HepG2 (cell line): ENCODE results near the gene PLCB1. TPM values are rescaled to one million over a fixed set of nuclear protein-coding genes. Genes with fewer than 3 reads are reported as not detected.

Experiments
- ARNTL ChIP-seq: sonication (generic); formaldehyde crosslinking; IDR thresholded peaks from 2 replicates; pipeline ENCODE4 v1.4.0; 2020; ENCODE audit warnings: mild to moderate bottlenecking, missing genetic modification reagents
- CAMTA2 ChIP-seq: sonication (generic); formaldehyde crosslinking; IDR thresholded peaks from 2 replicates; pipeline ENCODE4 v1.4.0; 2020; ENCODE audit warnings: mild to moderate bottlenecking, missing genetic modification reagents, borderline replicate concordance
- DNMT1 ChIP-seq: sonication (generic); formaldehyde crosslinking; IDR thresholded peaks from 2 replicates; pipeline ENCODE4 v1.5.1; 2020; ENCODE audit warnings: mild to moderate bottlenecking, missing genetic modification reagents
- FOXA1 ChIP-seq, 2 experiments: fragments of 450-650 bp in 1 of 2; sonication (generic) in 1 of 2; formaldehyde crosslinking in 1 of 2; IDR thresholded peaks; 2 replicates each; pipeline versions ENCODE4 v1.4.0 to v1.6.1; 2016 to 2020; ENCODE audit warnings: missing genetic modification reagents in 1 of 2
- GABPA ChIP-seq, 2 experiments: IDR thresholded peaks; 2 replicates each; pipeline ENCODE4 v1.6.1; 2011 to 2016; ENCODE audit warnings: low read depth in 2 of 2, low read length in 1 of 2, missing biosample characterization in 1 of 2, missing genetic modification characterization in 1 of 2
- GZF1 ChIP-seq: sonication (generic); formaldehyde crosslinking; IDR thresholded peaks from 2 replicates; pipeline ENCODE4 v1.5.1; 2020; ENCODE audit warnings: mild to moderate bottlenecking, missing genetic modification reagents
- HNF4G ChIP-seq, 2 experiments: sonication (generic) in 1 of 2; formaldehyde crosslinking in 1 of 2; IDR thresholded peaks; 2 replicates each; pipeline versions ENCODE4 v1.4.0 to v1.6.1; 2011 to 2020; ENCODE audit warnings: borderline replicate concordance in 2 of 2, low read depth in 2 of 2, mild to moderate bottlenecking in 2 of 2, low read length in 1 of 2, missing genetic modification reagents in 1 of 2, moderate library complexity in 1 of 2
- HNRNPH1 ChIP-seq: fragments of 200-400 bp; formaldehyde crosslinking; optimal IDR thresholded peaks from 2 replicates; pipeline ENCODE3; 2017; ENCODE audit warnings: mild to moderate bottlenecking, low read depth, low read length
- KAT8 ChIP-seq: IDR thresholded peaks from 2 replicates; pipeline ENCODE4 v1.6.1; 2016; ENCODE audit warnings: missing genetic modification reagents, missing compliant biosample characterization
- KDM2A ChIP-seq: sonication (generic); formaldehyde crosslinking; IDR thresholded peaks from 2 replicates; pipeline ENCODE4 v1.4.0; 2020; ENCODE audit warnings: low read depth, missing genetic modification reagents, borderline replicate concordance
- NFE2L2 ChIP-seq: fragments of 150-350 bp; IDR thresholded peaks from 2 replicates; pipeline ENCODE4 v1.6.1; 2014; ENCODE audit warnings: low read length
- NFKBIZ ChIP-seq: IDR thresholded peaks from 2 replicates; pipeline ENCODE4 v1.6.1; 2018; ENCODE audit warnings: missing genetic modification reagents, missing compliant biosample characterization
- ZFX ChIP-seq: sonication (generic); formaldehyde crosslinking; IDR thresholded peaks from 2 replicates; pipeline ENCODE4 v1.4.0; 2020; ENCODE audit warnings: mild to moderate bottlenecking, low read depth, missing genetic modification reagents, moderate library complexity
- ZNF550 ChIP-seq: sonication (generic); formaldehyde crosslinking; IDR thresholded peaks from 2 replicates; pipeline ENCODE4 v1.4.0; 2020; ENCODE audit warnings: mild to moderate bottlenecking, missing genetic modification reagents, borderline replicate concordance
- ZNF678 ChIP-seq: sonication (generic); formaldehyde crosslinking; IDR thresholded peaks from 2 replicates; pipeline ENCODE4 v1.4.0; 2020; ENCODE audit warnings: mild to moderate bottlenecking, missing genetic modification reagents
- ZNF747 ChIP-seq: sonication (generic); formaldehyde crosslinking; IDR thresholded peaks from 2 replicates; pipeline ENCODE4 v1.8.1; 2023; ENCODE audit warnings: missing genetic modification reagents, mild to moderate bottlenecking, borderline replicate concordance
- ZSCAN9 ChIP-seq: IDR thresholded peaks from 2 replicates; pipeline ENCODE4 v1.6.1; 2016; ENCODE audit warnings: borderline replicate concordance
- polyA plus RNA-seq, 8 experiments: library from polyadenylated mRNA; depleted of rRNA in 3 of 8; stranded (reverse) in 7 of 8; unstranded in 1 of 8; fragments of >200 nt; fragmentation: Illumina TruSeq in 4 of 8; extraction: Trizol in 4 of 8; gene quantifications; 2 replicates each; pipeline versions ENCODE4 v1.2.1 to v1.2.3, GENCODE V29; 2011 to 2016; ENCODE audit warnings: low read depth in 4 of 8, missing spikeins in 1 of 8, mixed read lengths in 1 of 8; ENCODE audit not compliant: insufficient read depth in 1 of 8
- total RNA-seq, 5 experiments: library from RNA; depleted of rRNA; stranded (reverse); fragments of >200 nt; fragmentation: Illumina TruSeq; extraction: Trizol; gene quantifications; 2 replicates each; pipeline ENCODE4 v1.2.3, GENCODE V29; 2016; ENCODE audit warnings: low read depth in 1 of 5
- TF ChIP-seq, protein P1 (sequence below): sonication (generic); formaldehyde crosslinking; IDR thresholded peaks from 2 replicates; pipeline ENCODE4 v1.4.0; 2020; ENCODE audit warnings: missing genetic modification reagents; ENCODE audit errors: not compliant biosample characterization
- TF ChIP-seq, protein P2 (sequence below): sonication (generic); formaldehyde crosslinking; IDR thresholded peaks from 2 replicates; pipeline ENCODE4 v1.4.0; 2020; ENCODE audit warnings: missing genetic modification reagents
- TF ChIP-seq, protein P3 (sequence below): sonication (generic); formaldehyde crosslinking; IDR thresholded peaks from 2 replicates; pipeline ENCODE4 v1.4.0; 2020; ENCODE audit warnings: missing genetic modification reagents
- TF ChIP-seq, protein P4 (sequence below): sonication (generic); formaldehyde crosslinking; IDR thresholded peaks from 2 replicates; pipeline ENCODE4 v1.5.0; 2020; ENCODE audit warnings: mild to moderate bottlenecking, missing genetic modification reagents, moderate library complexity

PLCB1 gene
- total and polyA plus RNA-seq, 2 of the 13 experiments (the other 11 are each of a cell fraction or from before 2014, with no cell fraction given), result 42.4 to 55.9 TPM

DNA sequence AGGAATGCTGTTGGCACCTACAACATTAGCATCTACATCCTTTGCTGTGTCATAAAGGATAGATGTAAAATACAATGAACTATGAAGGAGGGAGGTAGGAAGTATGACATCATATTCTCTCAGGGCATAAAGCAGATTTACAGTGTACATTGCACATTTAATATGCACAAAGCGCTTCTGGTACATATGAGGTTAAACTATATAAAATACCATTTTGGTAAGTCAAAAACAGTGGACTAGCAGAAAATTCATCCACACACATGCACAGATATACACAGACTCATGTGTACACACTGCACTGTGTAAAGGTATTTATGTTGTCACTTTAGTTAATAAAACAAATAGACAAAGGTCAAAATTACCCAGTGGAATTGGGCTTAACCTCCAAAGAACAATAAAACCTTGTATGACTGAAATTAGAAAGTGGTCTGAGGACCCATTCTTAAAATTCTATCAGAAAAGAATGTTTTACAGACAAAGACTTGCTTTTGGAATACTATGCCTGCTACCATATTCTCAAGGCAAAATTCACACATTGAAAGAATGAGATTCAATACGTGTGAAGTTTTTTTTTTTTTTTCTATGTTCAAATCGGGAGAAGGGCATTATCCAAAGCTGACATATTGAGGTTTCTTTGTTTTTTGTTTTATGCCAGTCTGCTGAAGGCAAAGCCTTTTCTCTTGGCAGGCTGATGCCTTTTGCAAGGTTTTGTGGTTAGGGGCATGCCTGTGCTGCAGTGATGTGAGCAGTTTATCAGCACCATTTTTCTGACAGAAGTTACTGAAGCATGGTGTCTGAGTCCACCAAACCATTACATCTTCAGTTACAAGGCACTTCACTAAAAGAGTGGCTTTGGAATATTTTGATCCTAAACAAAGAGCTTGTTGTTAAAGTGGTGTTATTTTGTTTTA is 199.0 kb downstream of the PLCB1 start (continued):
- TF ChIP-seq ZFX (CRISPR knock-in tag) (no peak), ZNF678 (CRISPR knock-in tag) (no peak), CAMTA2 (CRISPR knock-in tag) (no peak), ARNTL (CRISPR knock-in tag) (no peak; the same call in 1 of the 2 replicates), ZSCAN9 (CRISPR knock-in tag) (no peak), ZNF550 (CRISPR knock-in tag) (no peak), HNF4G (IDR thresholded peaks at IDR 0.05; ENCODE audit: borderline replicate concordance, low read depth, low read length) (peak; percentile 84), HNF4G (CRISPR knock-in tag; IDR thresholded peaks at IDR 0.05; ENCODE audit: borderline replicate concordance, low read depth) (no peak), KDM2A (CRISPR knock-in tag) (no peak), NFE2L2 (no peak), NFKBIZ (CRISPR knock-in tag) (0 out of 2 replicates have a peak, but pooled peaks have one; percentile 16), FOXA1 (IDR thresholded peaks at IDR 0.05) (peak; percentile 96), FOXA1 (CRISPR knock-in tag; IDR thresholded peaks at IDR 0.05) (peak; percentile 97), ZNF747 (CRISPR knock-in tag) (peak; percentile 46; the same call in 1 of the 2 replicates), HNRNPH1 (no peak), KAT8 (CRISPR knock-in tag) (no peak), GABPA (IDR thresholded peaks at IDR 0.05; ENCODE audit: low read depth, low read length) (no peak), GABPA (CRISPR knock-in tag; IDR thresholded peaks at IDR 0.05; ENCODE audit: low read depth) (no peak), GZF1 (CRISPR knock-in tag) (no peak), DNMT1 (CRISPR knock-in tag) (no peak)
- TF ChIP-seq, protein P1, sequence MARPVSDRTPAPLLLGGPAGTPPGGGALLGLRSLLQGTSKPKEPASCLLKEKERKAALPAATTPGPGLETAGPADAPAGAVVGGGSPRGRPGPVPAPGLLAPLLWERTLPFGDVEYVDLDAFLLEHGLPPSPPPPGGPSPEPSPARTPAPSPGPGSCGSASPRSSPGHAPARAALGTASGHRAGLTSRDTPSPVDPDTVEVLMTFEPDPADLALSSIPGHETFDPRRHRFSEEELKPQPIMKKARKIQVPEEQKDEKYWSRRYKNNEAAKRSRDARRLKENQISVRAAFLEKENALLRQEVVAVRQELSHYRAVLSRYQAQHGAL (CRISPR knock-in tag), result no peak
- TF ChIP-seq, protein P2, sequence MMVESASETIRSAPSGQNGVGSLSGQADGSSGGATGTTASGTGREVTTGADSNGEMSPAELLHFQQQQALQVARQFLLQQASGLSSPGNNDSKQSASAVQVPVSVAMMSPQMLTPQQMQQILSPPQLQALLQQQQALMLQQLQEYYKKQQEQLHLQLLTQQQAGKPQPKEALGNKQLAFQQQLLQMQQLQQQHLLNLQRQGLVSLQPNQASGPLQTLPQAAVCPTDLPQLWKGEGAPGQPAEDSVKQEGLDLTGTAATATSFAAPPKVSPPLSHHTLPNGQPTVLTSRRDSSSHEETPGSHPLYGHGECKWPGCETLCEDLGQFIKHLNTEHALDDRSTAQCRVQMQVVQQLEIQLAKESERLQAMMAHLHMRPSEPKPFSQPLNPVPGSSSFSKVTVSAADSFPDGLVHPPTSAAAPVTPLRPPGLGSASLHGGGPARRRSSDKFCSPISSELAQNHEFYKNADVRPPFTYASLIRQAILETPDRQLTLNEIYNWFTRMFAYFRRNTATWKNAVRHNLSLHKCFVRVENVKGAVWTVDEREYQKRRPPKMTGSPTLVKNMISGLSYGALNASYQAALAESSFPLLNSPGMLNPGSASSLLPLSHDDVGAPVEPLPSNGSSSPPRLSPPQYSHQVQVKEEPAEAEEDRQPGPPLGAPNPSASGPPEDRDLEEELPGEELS (CRISPR knock-in tag), result peak; percentile 88
- TF ChIP-seq, protein P3, sequence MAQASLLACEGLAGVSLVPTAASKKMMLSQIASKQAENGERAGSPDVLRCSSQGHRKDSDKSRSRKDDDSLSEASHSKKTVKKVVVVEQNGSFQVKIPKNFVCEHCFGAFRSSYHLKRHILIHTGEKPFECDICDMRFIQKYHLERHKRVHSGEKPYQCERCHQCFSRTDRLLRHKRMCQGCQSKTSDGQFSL (CRISPR knock-in tag), result no peak
- TF ChIP-seq, protein P4, sequence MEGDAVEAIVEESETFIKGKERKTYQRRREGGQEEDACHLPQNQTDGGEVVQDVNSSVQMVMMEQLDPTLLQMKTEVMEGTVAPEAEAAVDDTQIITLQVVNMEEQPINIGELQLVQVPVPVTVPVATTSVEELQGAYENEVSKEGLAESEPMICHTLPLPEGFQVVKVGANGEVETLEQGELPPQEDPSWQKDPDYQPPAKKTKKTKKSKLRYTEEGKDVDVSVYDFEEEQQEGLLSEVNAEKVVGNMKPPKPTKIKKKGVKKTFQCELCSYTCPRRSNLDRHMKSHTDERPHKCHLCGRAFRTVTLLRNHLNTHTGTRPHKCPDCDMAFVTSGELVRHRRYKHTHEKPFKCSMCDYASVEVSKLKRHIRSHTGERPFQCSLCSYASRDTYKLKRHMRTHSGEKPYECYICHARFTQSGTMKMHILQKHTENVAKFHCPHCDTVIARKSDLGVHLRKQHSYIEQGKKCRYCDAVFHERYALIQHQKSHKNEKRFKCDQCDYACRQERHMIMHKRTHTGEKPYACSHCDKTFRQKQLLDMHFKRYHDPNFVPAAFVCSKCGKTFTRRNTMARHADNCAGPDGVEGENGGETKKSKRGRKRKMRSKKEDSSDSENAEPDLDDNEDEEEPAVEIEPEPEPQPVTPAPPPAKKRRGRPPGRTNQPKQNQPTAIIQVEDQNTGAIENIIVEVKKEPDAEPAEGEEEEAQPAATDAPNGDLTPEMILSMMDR (CRISPR knock-in tag), result no peak
